Tibial artery (tissue), 4 donors: ENCODE measurements around the gene CTNNA3.

Experiments used
- DNase-seq, 2 donors: peaks; one replicate each; pipeline ENCODE4 v3.0.0-alpha.2; 2019
- H3K27ac ChIP-seq, 2 donors: fragments of 200-600 bp; sonication (generic) in 1 of 2; 1 replicate in 1 of 2; 2 replicates in 1 of 2; pipeline ENCODE4 v1.5.1; 2018 to 2019; ENCODE audit warnings: mild to moderate bottlenecking in 1 of 2
- H3K27me3 ChIP-seq, 2 donors: fragments of 200-600 bp; sonication (generic) in 1 of 2; one replicate each; pipeline versions ENCODE4 v1.5.1 to v1.6.0; 2016 to 2019
- H3K36me3 ChIP-seq, 3 donors: fragments of 200-600 bp; sonication (generic) in 2 of 3; one replicate each; pipeline ENCODE4 v1.5.1; 2016 to 2019; ENCODE audit warnings: mild to moderate bottlenecking in 2 of 3
- H3K4me1 ChIP-seq, 4 donors: fragments of 200-600 bp; sonication (generic) in 2 of 4; 1 replicate in 3 of 4; 2 replicates in 1 of 4; pipeline ENCODE4 v1.5.1; 2016 to 2019
- H3K4me3 ChIP-seq, 2 donors: fragments of 200-600 bp; sonication (generic) in 1 of 2; 1 replicate in 1 of 2; 2 replicates in 1 of 2; pipeline ENCODE4 v1.5.1; 2018 to 2019; ENCODE audit warnings: mild to moderate bottlenecking in 2 of 2
- H3K9me3 ChIP-seq, 3 donors: fragments of 200-600 bp; sonication (generic) in 1 of 3; one replicate each; pipeline ENCODE4 v1.5.1; 2016 to 2019
- intact Hi-C: fragments of 100-400 bp; cut with DNase I; formaldehyde crosslinking; loops from one replicate; pipeline ENCODE4 v1.15.0; 2023; ENCODE audit warnings: low total_unique reads
- TF ChIP-seq, protein P1 (sequence below), 2 experiments: fragments of 200-600 bp in 1 of 2; fragments of 450-650 bp in 1 of 2; IDR thresholded peaks; one replicate each; pipeline ENCODE4 v1.5.1; 2017 to 2019; ENCODE audit warnings: antibody characterized with exemption in 2 of 2, mild to moderate bottlenecking in 1 of 2, moderate library complexity in 1 of 2

The CTNNA3 gene

DNA sequence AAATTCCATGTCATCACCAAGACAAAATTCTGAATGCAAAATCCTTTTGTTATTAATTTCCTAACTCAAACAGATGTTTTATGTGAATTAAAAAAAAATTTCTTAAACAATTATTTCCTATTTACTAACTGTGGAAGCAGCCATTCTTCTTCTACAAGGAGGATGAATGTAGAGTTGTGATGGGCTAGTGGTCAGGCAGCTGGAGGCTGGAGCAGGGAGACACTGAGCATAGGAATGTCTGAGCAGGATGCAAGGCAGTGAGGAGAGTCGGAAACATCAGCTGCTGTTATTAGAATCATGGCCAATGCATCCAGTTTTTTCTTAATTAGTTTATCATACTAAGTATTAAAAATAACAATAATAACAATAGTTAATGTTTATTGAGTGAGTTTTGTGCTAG, 872.7 kb downstream of the CTNNA3 start:
- intact Hi-C loops = no loop called here
- no peaks in the 10 kb centered on the region for H3K9me3 ChIP-seq

DNA sequence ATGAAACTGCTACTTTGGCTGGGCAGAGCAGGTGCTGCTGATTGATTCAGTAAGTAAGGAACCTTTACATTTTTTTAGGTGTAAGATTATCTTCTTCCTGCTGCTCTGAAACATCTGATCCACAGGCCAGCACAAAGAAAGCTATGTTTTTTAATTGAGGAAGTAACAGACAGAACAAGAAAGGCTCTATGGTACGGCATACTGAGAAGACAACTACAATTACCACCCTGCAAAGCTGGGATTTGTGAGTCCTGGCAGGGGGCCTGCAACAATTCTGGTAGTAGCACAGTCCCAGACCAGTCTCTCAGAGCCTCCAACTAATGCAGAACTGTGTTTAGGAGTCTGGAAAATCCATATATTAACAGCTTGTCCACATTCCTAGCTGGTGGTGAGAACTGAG, 873.2 kb downstream of the CTNNA3 start:
- H3K4me3 ChIP-seq = no peak overlapping the region

More for the DNA sequence above, 872.7 kb downstream of the CTNNA3 start:
- Histone ChIP-seq H3K27ac (no peak overlapping the region), H3K36me3 (no peaks in the 10 kb centered on the region), H3K4me3 (no peak overlapping the region), H3K4me1 (no peaks in the 10 kb centered on the region), H3K27me3 (no peaks in the 10 kb centered on the region)
- no peak for DNase-seq
- TF ChIP-seq, protein P1, sequence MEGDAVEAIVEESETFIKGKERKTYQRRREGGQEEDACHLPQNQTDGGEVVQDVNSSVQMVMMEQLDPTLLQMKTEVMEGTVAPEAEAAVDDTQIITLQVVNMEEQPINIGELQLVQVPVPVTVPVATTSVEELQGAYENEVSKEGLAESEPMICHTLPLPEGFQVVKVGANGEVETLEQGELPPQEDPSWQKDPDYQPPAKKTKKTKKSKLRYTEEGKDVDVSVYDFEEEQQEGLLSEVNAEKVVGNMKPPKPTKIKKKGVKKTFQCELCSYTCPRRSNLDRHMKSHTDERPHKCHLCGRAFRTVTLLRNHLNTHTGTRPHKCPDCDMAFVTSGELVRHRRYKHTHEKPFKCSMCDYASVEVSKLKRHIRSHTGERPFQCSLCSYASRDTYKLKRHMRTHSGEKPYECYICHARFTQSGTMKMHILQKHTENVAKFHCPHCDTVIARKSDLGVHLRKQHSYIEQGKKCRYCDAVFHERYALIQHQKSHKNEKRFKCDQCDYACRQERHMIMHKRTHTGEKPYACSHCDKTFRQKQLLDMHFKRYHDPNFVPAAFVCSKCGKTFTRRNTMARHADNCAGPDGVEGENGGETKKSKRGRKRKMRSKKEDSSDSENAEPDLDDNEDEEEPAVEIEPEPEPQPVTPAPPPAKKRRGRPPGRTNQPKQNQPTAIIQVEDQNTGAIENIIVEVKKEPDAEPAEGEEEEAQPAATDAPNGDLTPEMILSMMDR (IDR thresholded peaks at IDR 0.05) = no peak

DNA sequence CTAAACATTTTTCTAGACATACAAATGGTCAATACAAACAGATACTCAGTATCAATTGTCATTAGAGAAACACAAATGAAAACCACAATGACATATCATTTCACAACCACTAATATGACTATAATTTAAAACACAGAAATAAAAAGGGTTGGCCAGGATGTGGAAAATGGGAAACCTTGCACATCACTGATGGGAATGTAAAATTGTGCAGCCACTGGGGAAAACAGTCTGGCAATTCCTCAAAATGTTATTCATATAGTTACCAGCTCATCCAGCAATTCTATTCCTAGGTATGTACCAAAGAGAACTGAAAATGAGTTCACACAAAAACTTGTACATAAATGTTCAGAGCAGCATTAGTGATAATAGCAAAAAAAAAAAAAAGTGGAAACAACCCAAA, 876.3 kb downstream of the CTNNA3 start:
- Histone ChIP-seq H3K9me3 (no peaks in the 10 kb centered on the region), H3K36me3 (no peaks in the 10 kb centered on the region), H3K4me3 (no peak overlapping the region), H3K27me3 (no peaks in the 10 kb centered on the region), H3K4me1 (no peaks in the 10 kb centered on the region), H3K27ac (no peak overlapping the region)
- TF ChIP-seq, protein P1 (IDR thresholded peaks at IDR 0.05) = no peak
- no peak for DNase-seq
- intact Hi-C loops = no loop called here

More for the DNA sequence above, 873.2 kb downstream of the CTNNA3 start:
- TF ChIP-seq, protein P1 (IDR thresholded peaks at IDR 0.05) = no peak
- no peaks in the 10 kb centered on the region for H3K27me3 ChIP-seq
- DNase-seq = no peak
- no peaks in the 10 kb centered on the region for H3K9me3 ChIP-seq
- intact Hi-C loops = no loop called here
- no peak overlapping the region for H3K27ac ChIP-seq
- H3K4me1 ChIP-seq = no peaks in the 10 kb centered on the region
- H3K36me3 ChIP-seq = no peaks in the 10 kb centered on the region

DNA sequence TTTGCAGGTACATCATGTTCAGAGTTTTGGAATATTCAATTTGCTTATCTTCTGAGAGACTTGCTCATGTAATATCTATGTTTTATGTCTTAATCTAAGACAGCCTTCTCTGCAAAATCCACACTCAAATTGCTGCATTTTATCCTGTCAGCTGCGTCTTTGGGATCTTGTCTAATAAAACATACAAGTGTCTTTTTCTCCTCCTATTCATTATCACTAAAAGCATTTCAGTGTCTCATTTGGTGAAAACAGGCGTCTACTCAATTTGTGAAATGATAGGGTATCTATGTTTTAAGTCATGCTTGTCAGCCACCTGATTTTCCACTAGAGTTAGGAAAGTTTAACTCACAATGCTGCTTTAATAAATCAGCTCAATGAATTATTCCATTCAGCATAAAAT, 882.9 kb downstream of the CTNNA3 start:
- no peak overlapping the region for H3K27ac ChIP-seq
- H3K9me3 ChIP-seq = no peaks in the 10 kb centered on the region
- DNase-seq = no peak
- intact Hi-C loops = no loop called here
- no peaks in the 10 kb centered on the region for H3K4me1 ChIP-seq
- no peaks in the 10 kb centered on the region for H3K27me3 ChIP-seq
- no peaks in the 10 kb centered on the region for H3K36me3 ChIP-seq
- no peak overlapping the region for H3K4me3 ChIP-seq
- TF ChIP-seq, protein P1 (IDR thresholded peaks at IDR 0.05) = no peak

DNA sequence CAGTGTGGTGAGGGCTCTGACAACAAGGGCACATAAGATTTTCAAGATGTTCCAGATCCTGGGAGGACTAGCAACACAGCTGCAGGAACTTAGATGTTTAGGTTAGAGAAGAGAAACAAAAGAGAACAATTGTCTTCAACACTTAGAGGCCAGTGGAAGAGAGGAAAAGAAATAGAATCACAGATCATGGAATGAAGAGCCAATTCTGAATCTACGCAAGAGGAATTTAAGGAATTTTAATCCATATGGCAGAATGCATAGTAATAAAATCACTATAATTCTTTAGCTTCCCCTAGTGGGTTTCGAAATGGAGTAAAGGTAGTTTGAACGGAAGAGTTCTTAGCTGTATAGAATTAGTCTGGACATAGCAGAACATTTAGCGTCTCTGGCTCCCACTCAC, 884.8 kb downstream of the CTNNA3 start:
- Histone ChIP-seq H3K36me3 (no peaks in the 10 kb centered on the region), H3K9me3 (no peaks in the 10 kb centered on the region), H3K4me1 (no peaks in the 10 kb centered on the region), H3K27me3 (no peaks in the 10 kb centered on the region), H3K27ac (no peak overlapping the region), H3K4me3 (no peak overlapping the region)
- TF ChIP-seq, protein P1 (IDR thresholded peaks at IDR 0.05) = no peak
- intact Hi-C loops = no loop called here
- DNase-seq = no peak

DNA sequence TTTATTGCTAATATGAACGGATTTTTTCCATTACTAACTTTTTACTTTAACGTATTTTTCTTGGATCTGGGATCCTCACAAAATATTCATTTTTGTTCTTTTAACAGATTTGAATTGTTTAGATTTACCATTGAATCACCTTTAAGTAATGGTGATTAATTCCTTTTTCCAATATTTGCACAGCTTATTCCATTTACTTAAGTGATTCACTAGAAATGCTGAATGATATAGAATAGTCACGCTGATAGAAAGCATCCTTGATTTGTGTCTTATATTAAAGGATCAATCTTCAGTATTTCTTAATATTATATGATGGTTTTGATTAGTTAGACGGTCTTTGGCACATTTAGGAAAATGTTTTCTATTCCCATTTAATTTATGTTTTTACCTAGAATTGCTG, 886.6 kb downstream of the CTNNA3 start:
- Histone ChIP-seq H3K36me3 (no peaks in the 10 kb centered on the region), H3K4me1 (no peaks in the 10 kb centered on the region), H3K27ac (no peak overlapping the region), H3K4me3 (no peak overlapping the region), H3K27me3 (no peaks in the 10 kb centered on the region), H3K9me3 (no peaks in the 10 kb centered on the region)
- intact Hi-C loops = no loop called here
- DNase-seq = no peak
- TF ChIP-seq, protein P1 (IDR thresholded peaks at IDR 0.05) = no peak
